Activated T-cell treated with anti-CD3 and anti-CD28 coated beads for 48 hours (primary cell): ENCODE measurements around the gene AKT1S1.

ENCODE experiments used
- DNase-seq: peaks from one replicate; pipeline ENCODE4 v3.0.0-alpha.2; 2020; ENCODE audit warnings: low read depth

AKT1S1 gene

GRCh38 chr19:49907745-49908446, 30.7 kb upstream of the AKT1S1 start:
- DNase-seq = no peak

GRCh38 chr19:49906879-49907564, 29.9 kb upstream of the AKT1S1 start:
- DNase-seq = no peak

- no peak for DNase-seq
Observed at GRCh38 chr19:49904136-49904535, 27.0 kb upstream of the AKT1S1 start.

GRCh38 chr19:49896863-49897621, 19.9 kb upstream of the AKT1S1 start, which contains the start of gene IL4I1:
IL4I1 (minus strand) TSS chr19:49896887; CDS start chr19:49896160, 727 bp downstream.
- DNase-seq = peak; percentile 50

DNA sequence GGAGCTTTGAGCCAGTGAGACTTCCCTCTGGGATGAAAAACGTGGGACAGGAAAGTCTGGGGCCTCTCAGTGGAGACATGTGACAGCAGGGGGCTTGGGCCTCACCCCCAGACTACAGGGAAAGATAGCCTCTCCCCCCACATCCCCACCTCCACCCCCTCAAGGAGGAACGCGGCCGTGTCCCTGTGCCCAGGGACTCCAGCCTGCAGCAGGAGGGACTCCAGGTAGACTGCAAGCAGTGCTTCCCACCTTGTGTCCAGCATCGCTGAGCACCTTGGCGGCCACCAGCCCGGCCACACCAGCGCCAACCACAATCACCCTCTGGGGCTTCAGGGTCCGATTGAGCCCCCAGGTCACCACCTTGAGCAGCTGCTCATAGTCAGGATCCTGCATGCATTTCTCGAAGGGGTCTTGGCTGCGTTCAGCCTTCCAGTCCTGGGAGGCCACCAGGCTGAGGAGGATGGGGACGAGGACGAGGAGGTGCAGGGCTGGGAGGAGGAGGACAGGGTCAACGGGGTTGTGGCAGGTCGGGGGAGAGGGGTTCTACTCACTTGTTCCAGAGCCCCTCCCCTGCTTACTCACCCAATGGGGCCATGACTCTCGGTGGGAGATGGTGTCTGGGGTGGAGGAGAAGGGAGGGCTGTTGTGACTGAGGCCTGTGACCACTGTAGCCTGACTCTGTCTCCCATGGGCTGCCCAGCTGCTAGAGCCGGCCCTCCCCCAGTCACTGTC, 18.6 kb upstream of the AKT1S1 start:
- peak; percentile 54 for DNase-seq

GRCh38 chr19:49894879-49895565, 17.9 kb upstream of the AKT1S1 start:
- DNase-seq = peak; percentile 47

- DNase-seq = no peak
Observed at GRCh38 chr19:49894011-49894664, 17.0 kb upstream of the AKT1S1 start.

DNA sequence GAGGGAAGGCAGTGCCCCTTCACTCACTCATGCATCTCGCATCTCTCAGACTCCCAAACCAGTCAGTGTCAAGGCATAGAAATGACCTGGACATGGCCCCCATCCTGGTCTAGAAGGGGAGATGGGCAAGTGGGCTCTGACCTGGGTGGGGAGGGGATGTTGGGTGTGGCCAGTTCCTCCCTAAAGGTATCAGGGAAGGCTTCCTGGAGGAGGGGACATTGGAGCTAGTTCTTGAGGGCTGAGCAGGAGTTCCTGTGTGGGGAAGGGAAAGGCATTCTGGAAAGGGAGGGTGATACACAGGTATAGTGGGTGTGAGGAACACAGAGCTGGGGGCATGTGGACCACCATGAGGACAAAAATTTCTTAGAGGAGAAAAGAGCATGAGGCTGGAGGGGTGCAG, 15.6 kb upstream of the AKT1S1 start:
- no peak for DNase-seq

DNA sequence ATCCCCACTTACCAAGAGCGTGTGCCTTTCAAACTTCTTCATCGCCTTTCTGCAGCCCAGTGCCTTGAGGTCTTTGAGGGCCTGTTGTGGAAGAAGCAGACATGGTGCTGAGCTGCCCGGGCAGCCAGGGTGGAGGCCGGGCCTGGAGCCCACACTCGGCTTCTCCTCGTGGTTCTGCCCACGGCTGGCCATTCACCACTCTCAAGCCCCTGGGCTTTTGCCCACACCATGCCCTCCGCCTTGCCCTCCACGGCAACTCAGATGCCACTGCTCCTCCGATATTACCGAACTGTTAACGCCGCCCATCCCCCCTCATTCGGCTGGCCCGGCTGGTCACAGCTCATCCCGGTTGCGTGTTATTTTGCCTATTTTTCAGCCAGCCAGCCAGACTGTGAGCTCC, 14.2 kb upstream of the AKT1S1 start:
- no peak for DNase-seq

DNA sequence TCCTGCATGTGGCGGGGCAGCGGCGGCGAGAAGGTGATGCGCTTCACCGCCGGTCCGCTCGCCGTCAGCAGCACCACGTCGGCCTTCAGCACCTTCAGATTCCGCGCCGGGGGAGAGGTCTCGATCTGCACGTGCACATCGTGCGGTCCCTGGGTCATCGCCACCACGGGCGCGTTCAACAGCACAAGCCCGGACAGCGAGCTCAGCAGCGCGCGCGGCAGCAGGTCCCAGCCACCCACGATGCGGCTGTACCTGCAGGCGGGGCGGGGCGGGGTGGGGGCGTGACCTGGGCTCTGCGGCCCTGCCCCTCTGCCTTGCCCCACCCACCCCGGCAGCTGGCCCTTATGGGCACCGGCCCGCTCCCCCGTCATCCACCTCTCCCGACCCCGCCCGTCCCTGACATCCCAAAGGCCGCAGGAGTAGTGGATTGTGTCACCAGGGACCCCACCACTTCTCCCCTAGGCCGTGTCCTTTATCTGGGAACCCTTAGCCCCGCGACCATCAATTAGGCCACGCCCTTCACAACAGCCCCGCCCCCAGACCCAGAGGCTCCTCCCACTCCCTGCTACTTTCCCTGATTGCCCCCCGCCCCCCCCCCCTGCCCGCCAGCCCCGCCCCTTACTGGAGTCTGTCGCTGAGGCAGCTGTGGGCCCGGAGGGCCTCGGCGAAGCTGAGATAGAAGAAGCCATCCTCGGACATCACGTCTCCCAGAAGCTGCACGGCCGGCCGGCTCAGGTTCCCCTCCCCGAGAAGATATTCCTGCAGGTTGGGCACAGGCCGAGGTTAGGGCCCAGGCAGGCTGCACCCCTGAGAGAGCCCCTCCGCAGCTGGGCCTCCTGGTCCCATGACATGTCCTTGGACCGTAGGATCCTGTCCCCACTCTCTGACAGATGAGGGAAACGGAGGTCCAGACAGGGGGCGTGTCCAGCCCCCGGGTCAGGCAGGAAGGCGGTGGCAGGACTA, 13.5 kb upstream of the AKT1S1 start:
- DNase-seq = peak; percentile 64

DNA sequence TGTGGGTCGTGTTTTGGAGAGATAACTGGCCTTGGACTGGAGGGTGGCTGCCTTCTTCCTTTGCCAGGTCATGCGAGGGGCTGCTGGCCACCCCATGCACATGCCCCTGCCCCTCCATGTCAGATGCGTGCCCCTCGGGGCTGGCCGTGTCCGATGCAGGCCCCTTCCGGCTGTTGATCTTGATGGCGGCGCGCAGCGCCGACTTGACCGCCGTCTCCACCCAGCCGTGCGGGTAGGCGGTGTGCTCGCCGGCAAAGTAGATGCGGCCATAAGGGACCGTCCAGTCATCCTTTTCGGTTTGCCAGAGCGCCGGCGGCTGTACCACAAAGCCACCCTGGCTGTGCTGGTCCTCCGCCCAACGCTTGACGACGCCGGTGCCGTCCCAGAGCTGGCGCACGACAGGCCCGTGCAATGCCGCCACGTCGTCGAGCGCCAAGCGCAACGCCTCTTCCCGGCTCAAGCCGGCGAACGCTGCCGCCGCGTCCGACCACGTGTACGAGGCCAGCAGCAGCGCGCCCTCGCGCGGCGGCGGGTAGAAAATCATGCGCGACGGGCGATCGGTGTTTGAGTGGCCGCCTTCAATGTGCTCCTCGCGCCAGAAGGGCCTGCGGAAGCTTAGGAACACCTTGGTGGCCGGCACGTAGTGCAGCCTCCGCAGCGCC, 12.7 kb upstream of the AKT1S1 start:
- peak; percentile 78 for DNase-seq

GRCh38 chr19:49889038-49889686, 12.0 kb upstream of the AKT1S1 start:
- no peak for DNase-seq

DNA sequence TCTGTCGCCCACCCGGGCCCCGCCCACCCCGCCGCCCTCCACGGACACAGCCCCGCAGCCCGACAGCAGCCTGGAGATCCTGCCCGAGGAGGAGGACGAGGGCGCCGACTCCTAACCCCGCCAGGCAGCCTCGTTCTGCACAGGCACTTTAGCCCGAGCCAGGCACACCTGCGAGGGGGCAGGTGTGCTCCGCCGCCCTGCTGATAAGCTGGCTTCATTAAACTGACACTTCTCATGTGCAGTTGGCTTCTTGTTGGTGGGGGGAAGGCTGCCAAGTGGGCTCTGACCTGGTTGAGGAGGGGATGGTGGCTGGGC, 11.3 kb upstream of the AKT1S1 start:
- DNase-seq = no peak

DNA sequence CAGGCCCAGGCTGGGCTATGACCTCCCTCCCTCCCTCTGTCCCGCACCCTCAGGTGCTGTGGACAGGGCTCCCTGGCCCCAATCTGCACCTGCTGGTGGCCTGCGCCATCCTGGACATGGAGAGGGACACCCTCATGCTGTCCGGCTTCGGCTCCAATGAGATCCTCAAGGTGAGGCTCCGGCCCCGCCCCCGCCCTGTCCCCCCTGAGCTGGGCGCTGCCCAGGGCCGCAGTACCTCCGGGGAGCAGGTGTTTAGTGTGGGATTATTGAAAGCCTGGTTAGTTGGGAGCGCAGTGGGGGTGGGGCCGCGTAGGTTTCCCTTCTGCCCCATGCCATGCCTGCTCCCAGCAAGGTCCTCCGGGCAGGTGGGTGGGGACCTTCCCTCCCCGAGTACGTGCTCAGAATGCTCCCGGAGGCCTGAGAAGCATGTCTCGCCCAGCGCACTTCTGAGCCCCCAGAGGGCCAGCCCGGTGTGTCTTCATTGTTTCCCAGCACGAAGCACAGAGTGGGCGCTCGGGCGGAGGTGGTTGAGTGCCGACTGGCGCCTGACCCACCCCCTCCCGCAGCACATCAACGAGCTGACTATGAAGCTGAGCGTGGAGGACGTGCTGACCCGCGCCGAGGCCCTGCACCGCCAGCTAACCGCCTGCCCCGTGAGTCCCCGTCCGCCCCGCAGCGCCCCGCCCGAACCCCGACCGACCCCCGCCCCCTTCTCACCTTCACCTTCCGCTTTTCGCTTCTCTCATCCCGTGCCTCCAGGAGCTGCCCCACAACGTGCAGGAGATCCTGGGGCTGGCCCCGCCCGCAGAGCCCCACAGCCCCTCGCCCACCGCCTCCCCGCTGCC, 10.7 kb upstream of the AKT1S1 start:
- no peak for DNase-seq

DNA sequence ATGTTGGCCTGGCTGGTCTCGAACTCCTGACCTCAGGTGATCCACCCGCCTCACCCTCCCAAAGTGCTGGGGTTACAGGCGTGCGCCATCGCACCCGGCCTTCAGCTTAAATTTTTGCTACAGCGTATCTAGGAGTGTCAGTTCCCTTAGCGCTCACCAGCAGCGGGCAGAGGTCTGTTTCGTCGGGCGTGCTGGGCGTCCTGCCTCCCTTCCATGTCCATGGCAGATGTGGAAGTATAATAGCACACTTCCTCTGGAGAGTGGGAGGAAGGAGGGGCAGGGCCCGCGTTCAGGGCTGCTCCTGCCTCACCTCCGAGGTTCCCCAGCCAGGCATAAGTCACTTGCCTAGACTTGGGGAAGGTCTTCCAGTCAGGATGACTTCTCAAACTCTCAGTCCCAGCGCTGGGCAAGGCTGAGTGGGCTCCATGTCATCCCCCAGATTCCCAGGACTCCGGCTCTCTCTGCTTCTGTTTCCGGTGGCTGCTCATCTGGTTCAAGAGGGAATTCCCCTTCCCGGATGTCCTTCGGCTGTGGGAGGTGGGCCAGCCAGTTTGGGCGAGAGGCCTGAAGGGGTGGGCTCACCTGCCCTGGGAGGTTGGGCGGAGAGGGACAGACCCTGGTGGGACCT, 10.0 kb upstream of the AKT1S1 start:
- DNase-seq = no peak

DNA sequence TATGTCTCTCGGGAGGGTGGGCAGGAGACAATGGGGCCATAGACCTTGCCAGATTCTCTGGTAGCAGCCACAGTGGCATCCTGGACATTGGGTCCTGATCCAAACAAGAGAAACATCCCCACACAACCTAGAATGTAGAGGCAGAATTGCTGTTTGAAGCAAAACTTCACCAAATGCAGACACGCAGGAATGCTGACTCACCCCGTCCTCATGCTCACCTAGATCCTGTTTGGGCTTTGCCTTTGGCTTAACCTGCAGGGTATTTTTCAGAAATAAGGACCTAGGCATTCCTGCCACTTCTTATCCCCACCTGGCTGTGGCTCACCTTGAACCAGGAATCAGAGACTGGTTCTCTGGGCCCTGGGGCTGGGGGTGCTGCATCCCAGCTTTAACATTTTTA, 7.6 kb upstream of the AKT1S1 start:
- no peak for DNase-seq

DNA sequence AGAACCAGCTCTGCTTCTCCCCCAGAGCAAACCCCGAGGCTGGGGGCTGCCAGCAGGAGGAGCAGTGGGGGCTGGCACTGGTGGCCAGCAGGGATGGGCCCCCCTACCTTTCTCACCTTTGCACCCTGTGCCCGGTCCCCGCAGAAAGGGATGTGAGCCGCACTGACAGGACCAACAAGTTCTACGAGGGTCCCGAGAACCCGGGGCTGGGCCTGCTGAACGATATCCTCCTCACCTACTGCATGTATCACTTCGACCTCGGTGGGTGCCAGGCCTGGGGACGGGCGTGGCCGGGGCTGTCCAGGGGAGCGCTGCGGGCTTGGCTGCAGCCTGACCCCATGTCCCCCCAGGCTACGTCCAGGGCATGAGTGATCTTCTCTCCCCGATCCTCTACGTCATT, 7.0 kb upstream of the AKT1S1 start:
- no peak for DNase-seq

DNA sequence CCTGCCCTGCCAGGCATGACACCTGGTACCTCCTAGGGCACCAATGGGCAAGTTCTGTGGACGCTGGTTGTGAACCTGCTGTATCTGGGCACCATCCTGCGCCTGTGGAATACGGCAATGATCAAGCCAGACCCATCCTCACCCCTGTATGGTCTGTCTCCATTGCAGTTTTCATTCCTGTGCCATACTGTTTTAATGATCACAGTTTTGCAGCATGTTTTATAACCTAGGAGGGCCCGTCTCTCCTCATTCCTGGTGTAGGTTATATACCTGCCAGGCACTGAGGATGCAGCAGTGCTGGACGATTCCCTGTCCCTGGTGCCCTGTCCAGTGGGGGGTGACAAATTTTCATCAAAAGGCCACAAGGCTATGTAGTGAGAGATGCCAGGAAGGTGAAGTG, 5.9 kb upstream of the AKT1S1 start:
- no peak for DNase-seq
